GM18508 (cell line): ENCODE measurements around the gene EEF1AKMT1.
"Not testable (repeated sequence)": the region's sequence is repeated elsewhere in the genome, so short reads cannot be mapped to it uniquely, and the experiment has no call there.

Experiments
- ATAC-seq: cut with Tn5 transposase; IDR thresholded peaks from one replicate; pipeline ENCODE4 v1.9.1; 2021; ENCODE audit warnings: moderate number of reproducible peaks; ENCODE audit not compliant: insufficient read depth, unreplicated experiment

The EEF1AKMT1 gene

DNA sequence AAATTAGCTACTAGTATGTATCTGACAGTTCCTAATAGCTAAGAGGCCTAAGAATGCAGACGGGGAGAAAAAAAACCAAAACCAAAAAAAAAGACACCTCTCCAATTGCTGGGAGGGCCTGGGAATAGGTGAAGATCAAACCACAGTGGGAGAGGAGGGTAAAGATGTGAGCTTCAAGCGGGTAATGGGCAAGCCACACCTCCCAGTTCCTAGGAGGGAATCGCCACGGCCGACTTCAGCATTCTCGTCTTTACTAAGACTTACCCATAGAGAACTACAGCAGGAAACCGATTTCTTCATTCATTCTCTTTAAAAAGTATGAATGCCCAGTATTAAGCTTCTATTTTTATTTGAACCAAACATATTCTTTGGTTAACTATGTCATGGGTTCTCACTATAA lies 5.6 kb upstream of the EEF1AKMT1 start:
- no peak for ATAC-seq

DNA sequence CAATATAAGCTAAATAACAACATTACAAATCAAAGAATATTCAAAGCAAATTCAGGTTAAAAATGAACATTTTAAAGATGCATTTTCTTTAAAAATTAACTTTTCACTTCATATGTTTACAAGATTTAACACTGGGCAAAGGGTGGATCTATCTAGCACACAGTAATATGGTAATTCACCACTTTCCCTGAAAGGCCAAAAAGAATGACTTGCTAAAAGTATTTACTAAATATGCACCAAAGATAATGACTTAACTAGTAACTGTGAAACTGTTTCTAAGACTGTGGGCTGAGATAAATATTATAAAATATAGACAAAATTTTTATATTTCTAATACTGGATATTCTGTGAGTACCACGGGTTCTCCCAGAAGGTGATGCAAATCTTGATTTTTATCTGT lies 4.5 kb upstream of the EEF1AKMT1 start:
- ATAC-seq: no peak

DNA sequence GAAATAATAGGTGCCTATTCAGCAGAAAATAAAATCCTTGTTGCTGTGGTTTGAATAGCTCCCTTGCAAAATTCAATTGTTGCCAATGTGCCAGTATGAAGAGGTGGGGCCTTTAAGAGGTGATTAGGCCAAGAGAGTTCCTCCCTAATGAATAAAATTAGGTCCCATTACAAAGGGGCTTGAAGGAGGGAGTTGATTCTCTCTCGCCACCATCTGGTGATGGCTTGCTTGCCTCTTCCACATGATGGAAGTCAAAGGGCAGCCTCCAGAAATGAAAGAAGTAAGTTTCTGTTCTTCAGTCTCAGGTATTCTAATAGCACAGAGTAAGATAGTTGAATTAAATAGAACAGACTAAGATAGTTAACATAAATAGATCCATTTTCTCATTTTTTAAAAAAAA lies 3.0 kb upstream of the EEF1AKMT1 start:
- no peak for ATAC-seq

DNA sequence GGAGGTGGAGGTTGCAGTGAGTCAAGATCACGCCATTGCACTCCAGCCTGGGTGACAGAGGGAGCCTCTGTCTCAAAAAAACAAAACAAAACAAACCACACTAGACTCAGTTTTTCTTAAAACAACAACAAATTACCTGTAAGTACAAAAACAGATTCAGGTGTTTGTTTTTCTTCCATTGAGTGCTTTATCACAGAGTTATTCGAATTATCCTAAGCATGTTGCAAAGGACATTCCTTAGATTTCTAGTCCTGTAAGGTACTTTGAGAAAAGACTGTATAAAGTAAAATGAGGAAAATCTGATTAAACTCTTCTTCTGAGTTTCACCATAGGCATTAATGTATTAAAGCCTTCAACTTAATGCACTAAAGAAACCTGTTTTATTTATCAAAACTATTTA lies 2.2 kb upstream of the EEF1AKMT1 start:
- ATAC-seq: no peak

DNA sequence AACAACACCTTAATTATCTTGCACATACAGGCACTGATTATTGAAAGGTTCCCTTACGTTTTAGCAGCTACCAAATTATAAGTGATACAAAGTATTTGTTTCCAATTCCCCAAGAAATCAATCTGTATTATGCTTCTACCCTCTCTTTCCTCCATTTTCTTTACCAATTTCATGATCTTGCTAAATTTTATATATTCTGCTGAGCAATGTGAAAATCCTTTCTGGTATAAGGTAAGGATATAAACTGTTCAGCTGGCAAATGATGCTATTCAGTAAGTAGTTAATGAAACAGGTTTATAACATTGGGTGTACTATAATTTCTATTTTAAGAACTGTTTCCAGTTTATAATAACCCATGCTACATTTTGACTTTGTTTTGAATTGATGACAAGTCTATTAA lies 985 bp upstream of the EEF1AKMT1 start:
- no peak for ATAC-seq

DNA sequence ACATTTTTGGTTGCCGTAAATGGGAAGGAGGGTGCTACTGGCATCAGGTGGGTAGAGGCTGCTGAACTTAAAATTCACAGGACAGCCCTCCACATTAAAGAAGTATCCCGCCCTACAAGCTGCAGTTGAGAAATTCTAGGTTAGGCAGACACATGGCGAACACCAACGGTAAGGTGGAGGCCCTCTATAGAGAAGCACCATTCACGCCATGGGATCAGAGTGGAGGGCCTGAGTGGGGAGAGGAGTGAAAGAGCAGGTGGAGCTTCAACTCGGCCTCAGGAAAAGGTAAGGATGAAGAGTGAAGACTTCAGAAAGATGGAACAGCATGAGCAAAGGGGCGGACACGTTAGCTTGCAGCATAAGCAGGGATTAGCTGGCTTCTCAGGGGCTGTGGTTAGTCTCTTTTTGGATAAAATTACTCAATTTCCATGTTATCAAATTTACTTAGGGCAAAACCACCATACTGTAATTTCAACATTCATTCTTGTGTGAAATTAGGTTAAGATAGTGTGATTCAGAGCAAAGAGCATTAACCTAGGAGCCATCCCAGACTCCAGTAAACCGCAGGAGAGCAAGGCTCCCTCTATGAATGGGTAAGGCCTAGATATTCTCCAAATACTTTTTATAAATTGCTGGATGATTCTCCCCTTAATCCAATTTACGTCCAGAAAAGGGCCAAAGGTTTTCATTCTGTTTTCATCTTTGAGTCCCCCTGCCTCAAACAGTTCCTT lies 1.2 kb downstream of the EEF1AKMT1 start:
- ATAC-seq: no peak

DNA sequence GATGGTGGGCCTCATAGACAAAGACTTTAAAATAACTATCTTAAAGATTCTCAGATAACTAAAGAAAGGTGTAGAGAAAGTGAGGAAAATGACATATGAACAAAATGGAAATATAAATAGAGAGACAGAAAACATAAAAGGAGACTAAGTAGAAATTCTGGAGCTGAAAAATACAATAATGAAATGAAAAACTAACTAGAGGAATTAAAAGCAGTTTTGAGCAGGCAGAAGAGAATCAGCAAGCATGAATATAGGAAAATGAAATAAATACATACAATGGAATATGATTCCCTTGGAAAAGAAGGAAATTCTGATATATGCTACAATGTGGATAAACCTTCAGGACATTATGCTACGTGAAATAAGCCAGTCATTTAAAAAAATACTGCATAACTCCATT lies 3.9 kb downstream of the EEF1AKMT1 start:
- ATAC-seq: no peak

DNA sequence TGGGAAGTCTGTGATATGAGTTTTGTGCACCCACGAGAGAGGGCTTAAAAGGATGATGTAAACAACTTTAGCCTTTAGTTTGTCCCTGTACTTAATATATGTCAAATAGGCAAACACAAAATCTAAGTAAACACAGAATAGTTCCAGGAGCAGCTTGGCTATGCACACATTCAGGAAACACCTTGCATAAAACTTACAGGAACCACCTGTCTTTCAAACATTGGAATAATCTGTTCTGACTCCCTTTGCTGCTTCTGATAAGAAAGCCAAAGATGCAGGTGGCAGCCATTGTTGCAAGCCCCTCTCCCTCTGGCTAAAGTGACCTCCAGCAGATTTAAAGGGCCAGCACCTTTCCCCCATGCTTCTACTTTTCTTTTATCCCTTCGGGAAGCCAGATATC lies 4.7 kb downstream of the EEF1AKMT1 start:
- ATAC-seq: no peak

DNA sequence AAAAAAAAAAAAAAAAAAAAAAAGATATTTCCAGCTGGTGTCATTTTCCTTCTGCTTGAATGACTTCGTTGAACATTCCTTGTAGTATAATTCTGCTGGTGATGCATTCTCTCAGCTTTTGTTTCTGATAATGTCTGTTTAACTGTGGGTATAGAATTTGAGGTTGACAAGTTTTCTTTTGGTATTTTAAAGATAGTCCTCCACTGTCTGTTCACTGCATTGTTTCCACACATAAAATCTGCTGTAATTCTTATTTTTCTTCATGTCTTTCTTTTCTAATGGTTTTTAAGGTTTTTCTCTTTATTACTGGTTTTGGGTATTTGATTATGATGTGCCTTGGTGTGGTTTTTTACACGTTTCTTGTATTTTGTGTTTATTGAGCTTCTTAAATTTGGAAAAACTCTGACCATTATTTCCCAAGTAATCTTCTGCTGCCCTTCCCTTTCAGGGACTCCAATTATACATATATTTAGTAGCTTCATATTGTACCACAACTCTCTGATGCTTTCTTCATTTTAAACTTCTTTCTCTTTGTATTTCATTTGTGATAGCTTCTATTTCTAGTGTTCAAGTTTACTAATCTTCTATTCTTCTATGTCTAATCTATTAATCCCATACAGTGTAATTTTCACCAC lies 6.3 kb downstream of the EEF1AKMT1 start:
- ATAC-seq: no peak

DNA sequence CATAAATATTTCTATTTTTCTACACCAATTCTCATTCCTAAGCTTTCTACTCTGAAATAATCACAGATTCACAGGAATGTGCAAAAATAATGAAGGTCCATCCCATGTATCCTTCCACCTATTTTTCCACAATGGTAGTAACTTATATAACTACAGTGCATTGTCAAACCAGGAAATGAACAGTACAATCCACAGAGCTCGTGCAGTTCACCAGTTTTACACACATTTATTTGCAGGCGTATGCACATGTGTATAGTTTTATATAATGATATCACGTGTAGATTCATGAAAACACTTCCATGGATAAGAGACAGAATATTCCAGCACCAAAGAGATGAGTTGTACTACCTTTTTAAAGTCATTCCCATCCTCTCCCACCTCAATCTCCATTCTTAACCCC lies 12.9 kb downstream of the EEF1AKMT1 start:
- no peak for ATAC-seq

DNA sequence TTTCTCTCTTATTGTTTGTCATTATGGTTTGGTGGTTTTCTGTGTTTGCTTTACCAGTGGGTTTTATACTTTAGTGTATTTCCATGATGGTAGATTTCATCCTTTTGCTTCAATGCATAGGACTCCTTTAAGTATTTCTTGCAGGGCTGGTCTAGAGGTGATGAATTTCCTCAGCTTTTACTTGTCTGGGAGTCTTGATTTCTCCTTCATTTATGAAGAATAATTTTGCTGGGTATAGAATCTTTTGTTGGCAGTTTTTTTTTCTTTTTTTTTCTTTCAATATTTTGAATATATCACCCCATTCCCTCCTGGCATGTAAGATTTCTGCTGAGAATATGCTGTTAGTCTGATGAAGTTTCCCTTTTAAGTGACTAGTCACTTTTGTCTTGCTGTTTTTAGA lies 19.8 kb downstream of the EEF1AKMT1 start:
- ATAC-seq: no peak

DNA sequence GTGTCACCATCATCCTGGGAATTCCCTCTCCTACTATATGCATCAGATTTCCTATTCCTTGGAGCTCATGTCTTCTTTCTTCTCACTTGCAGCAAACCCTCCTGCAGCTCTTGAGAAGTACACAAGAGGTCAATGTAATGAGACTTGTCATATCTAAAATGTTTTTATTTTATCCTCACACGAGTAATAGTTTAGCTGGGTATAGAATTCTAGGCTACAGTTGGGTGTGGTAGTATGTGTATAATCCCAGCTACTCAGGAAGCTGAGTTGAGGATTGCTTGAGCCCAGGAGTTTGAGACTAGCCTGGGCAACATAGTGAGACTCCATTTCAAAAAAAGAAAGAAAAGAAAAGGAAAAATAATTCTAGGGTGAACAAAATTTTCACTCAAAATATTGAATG lies 24.4 kb downstream of the EEF1AKMT1 start:
- ATAC-seq: no peak

DNA sequence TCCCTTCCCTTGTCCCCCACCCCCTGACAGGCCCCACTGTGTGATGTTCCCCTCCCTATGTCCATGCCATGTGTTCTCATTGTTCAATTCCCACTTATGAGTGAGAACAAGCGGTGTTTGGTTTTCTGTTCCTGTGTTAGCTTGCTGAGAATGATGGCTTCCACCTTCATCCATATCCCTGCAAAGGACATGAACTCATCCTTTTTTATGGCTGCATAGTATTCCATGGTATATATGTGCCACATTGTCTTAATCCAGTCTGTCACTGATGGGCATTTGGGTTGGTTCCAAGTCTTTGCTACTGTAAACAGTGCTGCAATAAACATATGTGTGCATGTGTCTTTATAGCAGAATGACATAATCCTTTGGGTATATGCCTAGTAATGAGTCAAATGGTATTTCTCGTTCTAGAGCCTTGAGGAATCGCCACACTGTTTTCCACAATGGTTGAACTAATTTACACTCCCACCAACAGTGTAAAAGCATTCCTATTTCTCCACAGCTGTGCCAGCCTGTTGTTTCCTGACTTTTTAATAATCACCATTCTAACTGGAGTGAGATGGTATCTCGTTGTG lies 29.8 kb downstream of the EEF1AKMT1 start:
- not testable (repeated sequence) for ATAC-seq

DNA sequence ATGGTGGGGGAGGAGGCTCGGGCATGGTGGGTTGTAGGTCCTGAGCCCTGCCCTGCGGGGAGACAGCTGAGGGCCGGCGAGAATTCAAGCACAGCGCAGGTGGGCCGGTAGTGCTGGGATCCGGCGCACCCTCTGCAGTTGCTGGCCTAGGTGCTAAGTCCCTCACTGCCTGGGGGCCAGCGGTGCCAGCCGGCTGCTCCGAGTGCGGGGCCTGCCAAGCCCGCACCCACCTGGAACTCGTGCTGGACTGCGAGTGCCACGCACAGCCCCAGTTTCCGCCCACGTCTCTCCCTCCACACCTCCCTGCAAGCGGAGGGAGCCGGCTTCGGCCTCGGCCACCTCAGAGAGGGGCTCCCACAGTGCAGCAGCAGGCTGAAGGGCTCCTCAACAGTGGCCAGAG lies 33.7 kb downstream of the EEF1AKMT1 start:
- ATAC-seq: no peak

DNA sequence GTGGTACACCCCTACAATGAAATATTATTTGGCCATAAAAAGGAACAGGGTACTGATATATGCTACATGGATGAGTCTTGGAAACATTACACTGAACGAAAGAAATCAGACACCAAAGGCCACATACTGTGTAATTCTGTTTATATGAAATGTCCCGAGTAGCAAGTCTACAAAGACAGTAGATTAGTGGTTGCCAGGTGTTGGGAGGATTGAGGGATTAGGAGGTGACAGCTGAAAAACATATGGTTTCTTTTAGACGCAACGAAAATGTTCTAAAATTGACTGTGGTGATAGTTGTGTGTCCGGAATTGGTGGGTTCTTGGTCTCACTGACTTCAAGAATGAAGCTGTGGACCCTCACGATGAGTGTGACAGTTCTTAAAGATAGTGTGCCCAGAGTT lies 35.1 kb downstream of the EEF1AKMT1 start:
- ATAC-seq: no peak

DNA sequence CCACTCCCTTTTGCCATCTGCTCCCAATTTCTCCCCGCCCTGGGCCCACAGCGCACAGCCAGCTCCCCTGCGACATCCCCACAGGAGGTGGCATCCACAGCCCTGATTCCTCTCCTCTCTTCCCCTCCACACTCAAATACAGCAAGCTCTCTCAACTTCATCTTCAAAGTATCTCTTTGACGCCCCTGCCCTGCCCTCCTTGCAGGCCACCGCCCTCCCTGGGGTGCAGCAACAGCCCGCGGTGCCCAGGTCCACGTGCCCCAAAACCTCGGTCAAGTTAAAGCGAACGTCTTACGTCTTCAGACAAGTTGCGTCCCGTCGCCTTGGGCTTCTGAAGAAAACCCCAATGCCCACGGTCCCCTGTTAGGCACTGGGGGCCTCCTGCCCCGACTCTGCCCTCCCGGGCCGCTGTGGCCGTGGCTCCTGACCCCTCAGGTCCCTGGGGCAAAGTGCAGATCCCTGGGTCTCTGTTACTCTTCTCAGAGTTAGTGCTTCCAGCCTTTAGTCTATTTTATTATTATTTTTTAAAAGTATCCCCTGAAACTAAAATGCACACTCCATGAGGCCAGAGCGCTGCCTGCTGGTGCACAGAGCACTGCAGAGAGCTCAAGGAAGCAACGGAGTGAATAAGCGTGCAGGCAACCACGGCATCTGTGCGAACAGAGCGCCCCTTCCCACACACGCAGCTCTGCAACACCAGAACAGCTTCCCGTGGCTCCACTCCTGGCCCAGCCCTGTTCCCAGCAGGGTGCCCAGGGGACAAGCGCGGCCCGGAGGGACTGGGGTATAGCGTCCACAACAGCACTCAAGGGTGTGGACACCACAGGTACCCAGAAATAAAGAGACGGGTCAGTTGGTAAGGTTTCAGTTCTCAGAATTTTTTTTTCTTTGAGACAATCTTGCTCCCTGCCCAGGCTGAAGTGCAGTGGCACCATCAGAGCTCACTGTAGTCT lies 43.9 kb downstream of the EEF1AKMT1 start:
- no peak for ATAC-seq

DNA sequence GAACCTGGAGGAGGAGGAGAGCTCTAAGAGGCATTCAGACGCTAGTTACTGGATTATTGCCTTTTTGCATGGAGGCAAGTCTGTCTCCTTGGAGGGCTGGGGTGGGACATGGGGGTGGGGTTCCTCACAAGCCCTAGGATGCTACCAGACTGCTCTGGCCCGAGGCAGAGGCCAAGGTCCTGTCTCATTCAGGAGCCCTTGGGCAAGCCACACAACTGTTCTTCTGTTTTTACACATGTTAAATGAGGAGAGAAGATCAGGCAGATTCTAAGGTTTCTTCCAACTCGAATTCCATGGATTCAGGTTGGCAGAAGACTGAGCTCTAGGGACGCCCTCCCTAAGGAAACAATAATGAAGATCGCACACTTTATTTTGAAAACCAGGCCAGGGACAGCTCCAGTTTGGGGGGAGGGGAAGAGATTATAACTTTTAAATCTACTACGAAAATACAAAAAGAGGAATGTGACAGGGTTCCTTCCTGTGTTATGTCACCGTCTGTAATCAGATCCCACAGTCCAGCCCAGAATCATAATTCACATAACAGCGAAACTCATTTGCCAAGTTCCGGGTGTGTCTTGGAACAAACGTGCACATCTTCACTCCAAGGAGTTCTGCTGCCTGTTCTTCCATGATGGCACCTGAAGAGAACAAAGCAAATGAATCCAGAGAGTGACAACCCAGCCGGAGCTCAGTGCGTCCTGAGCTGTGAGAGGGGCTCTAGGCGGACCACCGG lies 45.0 kb downstream of the EEF1AKMT1 start:
- no peak for ATAC-seq

DNA sequence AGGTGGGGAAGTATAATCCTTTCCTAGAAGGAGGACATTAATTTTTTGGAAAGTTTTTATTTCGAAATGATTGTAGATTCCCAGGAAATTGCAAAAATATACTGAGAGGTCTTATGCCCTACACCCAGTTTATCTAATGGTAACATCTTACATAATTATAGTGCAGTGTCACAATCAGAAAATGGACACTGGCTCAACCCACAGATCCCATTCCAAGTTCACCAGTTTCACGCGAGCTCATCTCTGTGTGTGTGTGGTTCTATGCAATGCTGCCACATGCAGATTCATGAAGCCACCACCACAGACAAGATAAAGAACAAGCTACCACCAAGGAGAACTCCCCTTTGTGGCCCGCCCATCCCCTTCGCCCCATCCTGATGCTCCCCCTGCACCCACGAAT lies 45.9 kb downstream of the EEF1AKMT1 start:
- no peak for ATAC-seq

DNA sequence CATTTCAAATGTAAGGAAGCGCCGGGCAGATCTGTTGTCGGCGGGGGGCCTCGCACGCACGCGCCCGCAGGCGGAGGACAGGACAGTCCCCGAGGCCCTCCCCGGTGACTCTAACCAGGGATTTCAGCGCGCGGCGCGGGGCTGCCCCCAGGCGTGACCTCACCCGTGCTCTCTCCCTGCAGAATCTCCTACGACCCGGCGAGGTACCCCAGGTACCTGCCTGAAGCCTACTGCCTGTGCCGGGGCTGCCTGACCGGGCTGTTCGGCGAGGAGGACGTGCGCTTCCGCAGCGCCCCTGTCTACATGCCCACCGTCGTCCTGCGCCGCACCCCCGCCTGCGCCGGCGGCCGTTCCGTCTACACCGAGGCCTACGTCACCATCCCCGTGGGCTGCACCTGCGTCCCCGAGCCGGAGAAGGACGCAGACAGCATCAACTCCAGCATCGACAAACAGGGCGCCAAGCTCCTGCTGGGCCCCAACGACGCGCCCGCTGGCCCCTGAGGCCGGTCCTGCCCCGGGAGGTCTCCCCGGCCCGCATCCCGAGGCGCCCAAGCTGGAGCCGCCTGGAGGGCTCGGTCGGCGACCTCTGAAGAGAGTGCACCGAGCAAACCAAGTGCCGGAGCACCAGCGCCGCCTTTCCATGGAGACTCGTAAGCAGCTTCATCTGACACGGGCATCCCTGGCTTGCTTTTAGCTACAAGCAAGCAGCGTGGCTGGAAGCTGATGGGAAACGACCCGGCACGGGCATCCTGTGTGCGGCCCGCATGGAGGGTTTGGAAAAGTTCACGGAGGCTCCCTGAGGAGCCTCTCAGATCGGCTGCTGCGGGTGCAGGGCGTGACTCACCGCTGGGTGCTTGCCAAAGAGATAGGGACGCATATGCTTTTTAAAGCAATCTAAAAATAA lies 52.1 kb downstream of the EEF1AKMT1 start:
- no peak for ATAC-seq
